Kidney capillary endothelial cell (primary cell): Measurements from ENCODE around the gene LCE1C.

Experiments
- DNase-seq: peaks from one replicate; pipeline ENCODE4 v3.0.0-alpha.2; 2018; ENCODE audit warnings: low spot score

Gene LCE1C, protein sequence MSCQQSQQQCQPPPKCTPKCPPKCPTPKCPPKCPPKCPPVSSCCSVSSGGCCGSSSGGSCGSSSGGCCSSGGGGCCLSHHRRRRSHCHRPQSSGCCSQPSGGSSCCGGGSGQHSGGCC

GRCh38 chr1:152806576-152806975 lies at the start of gene LCE1C:
Gene LCE1C (minus strand): TSS chr1:152806651. CDS start chr1:152805478, 1,173 bp downstream.
- DNase-seq: no peak

DNA sequence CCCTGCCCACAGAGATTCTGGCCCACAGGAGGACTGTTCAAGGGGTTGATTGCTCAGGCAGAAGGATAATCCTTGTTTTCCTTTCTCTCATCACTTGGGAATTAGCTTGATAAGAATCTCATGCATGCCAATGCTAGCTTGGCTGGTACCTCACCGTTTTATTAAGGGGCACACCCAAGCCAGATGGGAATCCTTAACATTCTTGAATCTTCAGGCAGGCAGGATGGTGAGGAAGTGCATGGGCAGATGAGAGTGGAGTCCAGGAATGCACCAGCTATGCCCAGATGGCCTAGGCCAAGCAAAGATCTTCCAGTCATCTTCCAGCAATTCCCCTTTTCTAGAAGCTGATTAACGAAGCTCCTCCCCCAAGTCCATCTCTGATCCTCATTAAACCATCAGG lies 49.2 kb upstream of the LCE1C start:
- no peak for DNase-seq

GRCh38 chr1:152842556-152842955 lies 36.1 kb upstream of the LCE1C start, which contains the start of gene LCE6A:
Gene LCE6A (plus strand): TSS chr1:152842856. CDS start chr1:152843521, 665 bp downstream.
- no peak for DNase-seq

- DNase-seq: no peak
Observed at GRCh38 chr1:152836870-152837269, 30.4 kb upstream of the LCE1C start.

- DNase-seq: no peak
Observed at GRCh38 chr1:152827173-152827572, 20.7 kb upstream of the LCE1C start, which contains the start of gene LCE1A. Gene LCE1A (plus strand): TSS chr1:152827473. CDS start chr1:152827473, 0 bp downstream.

- no peak for DNase-seq
Observed at GRCh38 chr1:152824964-152825363, 18.5 kb upstream of the LCE1C start.

GRCh38 chr1:152823294-152823693 lies 16.8 kb upstream of the LCE1C start:
- no peak for DNase-seq

DNA sequence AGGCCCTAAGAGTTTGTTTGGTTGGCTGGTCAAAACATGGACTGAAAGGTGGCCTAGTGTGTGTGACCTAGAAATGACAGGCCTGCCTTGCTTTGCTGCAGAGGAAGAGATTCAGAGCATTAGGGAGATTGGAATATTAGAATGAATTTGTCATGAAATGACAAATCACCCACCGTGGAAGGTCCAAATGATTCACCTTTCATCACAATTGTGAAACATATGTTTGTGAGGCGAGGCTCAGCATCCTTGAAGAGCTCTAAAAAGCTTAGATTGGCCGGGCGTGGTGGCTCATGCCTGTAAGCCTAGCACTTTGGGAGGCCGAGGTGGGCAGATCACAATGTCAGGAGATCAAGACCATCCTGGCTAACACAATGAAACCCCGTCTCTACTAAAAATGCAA lies 10.9 kb upstream of the LCE1C start:
- DNase-seq: no peak

- DNase-seq: no peak
Observed at GRCh38 chr1:152811671-152812070, 5.2 kb upstream of the LCE1C start, which contains the start of gene LCE1B. Gene LCE1B (plus strand): TSS chr1:152811971. CDS start chr1:152812447, 476 bp downstream.

DNA sequence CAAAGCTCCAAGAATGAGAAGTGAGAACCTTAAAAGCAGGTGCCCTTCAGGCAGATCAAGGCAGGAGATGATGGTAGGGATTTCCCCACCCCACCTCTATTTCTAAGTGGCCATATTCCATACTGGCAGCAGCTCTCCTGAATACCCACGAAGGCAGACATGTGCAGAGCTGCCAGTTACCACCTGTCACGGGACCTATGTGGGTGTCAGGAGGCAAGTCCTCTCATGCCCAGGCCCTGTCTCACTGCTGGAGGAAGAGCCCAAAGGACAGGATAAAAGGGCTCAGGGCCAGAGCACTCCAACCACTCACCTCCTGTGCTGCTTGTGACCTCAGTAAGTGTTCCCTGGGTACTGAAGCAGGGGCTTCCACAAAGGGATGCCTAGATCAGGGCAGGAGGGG lies 4.6 kb upstream of the LCE1C start:
- no peak for DNase-seq

DNA sequence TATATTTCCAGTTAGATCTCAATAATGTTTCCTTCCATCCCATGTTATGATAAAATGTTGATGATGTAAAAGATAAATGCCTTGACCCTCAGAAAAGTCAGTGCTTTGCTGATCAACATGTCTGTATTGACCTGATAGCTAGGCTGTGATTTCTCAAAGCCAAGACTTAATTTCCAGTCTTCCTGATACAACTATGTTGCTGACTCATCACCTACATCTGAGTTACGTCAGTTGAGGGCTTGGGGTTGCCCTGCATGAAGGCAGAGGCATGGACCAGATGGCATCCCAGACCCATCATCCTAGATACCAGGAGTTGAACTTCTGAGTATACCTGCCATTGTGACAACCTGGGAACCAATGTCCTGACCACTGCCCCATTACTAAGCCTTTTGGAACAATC lies 5.1 kb downstream of the LCE1C start:
- no peak for DNase-seq

DNA sequence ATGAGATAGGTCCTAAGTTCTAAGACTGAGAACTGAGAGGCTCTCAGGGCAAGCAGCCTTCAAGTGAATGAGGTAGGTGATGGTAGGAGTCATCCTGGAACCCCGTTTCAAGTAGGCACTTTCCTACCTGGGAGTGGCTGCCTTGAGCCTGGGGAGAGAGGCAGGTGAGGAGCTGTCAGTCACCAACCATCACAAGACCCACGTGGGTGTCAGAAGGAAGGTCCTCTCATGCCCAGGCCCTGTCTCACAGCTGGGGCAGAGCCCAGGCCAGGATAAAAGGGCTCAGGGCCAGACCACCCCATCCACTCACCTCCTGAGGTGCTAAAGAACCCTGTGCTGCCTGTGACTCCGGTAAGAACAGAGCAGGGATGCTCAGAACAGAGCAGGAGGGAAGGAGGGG lies 10.0 kb downstream of the LCE1C start, which contains the start of gene LCE1D:
LCE1D (plus strand) TSS at position 301 of the 400 bp plus-strand sequence. CDS start 1,074 bp downstream, outside the sequence.
- no peak for DNase-seq

DNA sequence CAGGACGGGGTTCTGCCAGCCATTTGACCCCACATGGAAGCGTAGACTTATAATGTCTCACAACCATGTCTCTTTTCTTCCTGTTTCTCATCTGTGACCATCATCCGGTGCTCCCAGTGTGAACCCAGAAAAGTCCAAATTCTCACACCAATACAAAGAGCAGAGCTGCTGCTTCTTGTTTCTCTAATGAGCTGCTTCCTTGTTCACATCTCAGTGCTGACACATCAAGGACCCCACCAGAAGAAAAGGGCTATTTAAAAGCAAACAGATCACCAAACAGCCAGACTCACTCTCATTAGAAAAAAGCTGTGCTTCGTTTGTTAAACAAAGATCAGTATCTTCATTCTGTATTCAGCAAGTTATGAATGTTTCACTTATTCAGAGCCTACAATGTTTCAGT lies 10.8 kb downstream of the LCE1C start:
- no peak for DNase-seq

DNA sequence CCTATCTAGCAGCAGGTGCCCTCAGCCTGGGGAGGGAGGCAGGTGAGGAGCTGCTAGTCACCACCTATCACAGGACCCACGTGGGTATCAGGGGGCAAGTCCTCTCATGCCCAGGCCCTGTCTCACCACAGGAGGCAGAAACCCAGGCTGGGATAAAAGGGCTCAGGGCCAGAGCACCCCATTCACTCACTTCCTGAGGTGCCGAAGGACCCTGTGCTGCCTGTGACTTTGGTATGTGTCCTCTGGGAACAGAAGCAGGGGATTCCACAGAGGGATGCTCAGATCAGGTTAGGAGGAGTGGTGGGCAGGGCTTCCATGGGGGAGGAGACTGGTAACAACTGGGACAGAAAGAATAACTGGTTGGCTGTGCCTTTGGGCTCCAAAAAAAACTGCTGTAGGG lies 20.4 kb downstream of the LCE1C start, which contains the start of gene LCE1E:
LCE1E (plus strand) TSS at position 181 of the 400 bp plus-strand sequence. CDS start 1,043 bp downstream, outside the sequence.
- no peak for DNase-seq

DNA sequence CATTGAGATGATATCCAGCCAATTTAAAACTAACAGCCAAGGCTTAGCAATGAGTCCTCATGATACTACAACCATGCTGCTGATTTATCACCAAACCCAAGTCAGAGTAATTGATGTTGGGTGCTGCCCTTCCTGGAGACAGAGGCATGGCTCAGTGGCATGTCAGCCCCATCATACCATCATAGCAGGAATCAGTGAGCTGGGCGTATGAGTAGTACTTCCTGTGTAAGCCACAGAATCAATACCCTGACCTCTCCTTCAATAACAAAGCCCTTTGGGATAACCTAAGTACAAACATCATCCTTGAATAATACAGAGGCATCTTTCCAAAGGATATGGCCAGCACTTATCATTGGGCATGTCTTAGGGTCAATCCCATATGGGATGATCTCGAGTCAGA lies 23.4 kb downstream of the LCE1C start:
- peak; percentile 8 for DNase-seq

DNA sequence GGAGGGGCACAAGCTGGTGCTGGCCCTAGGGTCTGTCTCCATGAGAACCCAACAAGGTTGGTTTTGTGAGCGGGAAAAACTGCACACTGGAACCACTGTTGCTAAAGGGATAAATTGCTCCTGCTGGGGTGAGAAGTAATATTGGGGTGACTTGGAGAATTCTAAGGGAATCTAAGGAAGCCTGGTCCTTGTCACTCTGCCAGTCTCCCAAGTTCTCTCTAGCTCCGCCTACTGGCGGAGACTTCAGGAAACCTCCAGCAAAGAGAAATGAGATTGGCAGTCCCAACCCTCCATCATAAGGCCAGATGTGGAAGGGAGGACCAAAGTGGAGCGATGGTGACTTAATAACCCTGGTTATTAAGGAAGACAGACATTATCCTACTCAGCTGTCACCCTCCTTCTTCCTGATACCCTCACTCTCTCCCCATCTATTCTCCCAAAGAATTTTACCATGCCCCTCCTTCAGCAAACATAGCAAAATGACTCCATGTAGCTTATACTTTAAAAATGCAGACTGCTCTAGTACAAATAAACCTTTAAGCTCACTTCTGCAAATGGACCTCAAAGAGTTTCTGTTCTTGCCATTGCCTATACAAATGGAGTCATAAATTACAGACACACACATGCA lies 28.8 kb downstream of the LCE1C start:
- DNase-seq: no peak

DNA sequence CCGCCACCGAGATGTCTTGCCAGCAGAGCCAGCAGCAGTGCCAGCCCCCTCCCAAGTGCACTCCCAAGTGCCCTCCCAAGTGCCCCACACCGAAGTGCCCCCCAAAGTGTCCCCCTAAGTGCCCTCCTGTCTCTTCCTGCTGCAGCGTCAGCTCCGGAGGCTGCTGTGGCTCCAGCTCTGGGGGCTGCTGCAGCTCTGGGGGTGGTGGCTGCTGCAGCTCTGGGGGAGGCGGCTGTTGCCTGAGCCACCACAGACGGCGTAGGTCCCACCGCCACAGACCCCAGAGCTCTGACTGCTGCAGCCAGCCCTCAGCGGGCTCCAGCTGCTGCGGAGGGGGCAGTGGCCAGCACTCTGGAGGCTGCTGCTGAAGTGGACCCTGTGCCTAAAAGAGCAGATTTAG lies 30.1 kb downstream of the LCE1C start:
- no peak for DNase-seq

DNA sequence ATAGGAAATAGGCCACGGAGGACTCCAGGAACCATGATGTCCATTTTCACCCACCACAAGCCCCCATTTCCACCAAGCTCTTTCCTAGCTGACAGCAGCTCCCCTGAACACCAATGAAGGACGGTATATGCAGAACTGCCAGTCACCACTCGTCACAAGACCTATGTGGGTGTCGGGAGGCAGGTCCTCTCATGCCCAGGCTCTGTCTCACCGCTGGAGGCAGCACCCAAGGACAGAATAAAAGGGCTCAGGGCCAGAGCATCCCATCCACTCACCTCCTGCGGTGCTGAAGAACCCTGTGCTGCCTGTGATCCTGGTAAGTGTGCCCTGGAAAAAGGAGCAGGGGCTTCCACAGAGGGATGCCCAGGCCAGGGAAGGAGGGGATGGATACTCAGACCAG lies 31.6 kb downstream of the LCE1C start, which contains the start of gene LCE1F:
LCE1F (plus strand) TSS at position 266 of the 400 bp plus-strand sequence. CDS start 1,232 bp downstream, outside the sequence.
- no peak for DNase-seq

DNA sequence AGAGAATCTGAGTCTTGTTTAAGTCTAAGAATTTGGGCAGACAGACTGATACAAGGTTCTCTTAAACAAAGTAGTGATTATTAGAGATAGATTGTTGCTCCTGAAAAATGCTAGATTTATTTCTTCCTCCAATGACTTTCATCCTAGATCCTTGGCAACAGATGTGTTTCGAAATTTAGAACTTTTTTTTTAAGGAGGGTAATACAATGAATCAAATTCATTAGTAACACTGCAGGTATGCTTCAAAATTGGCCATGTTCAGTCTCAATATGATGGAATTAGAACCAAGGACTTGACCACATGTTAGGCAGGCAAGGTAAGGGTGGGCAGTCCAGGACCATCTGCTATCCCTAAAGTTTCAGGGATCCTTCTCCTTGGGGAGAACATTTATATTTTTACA lies 36.0 kb downstream of the LCE1C start:
- no peak for DNase-seq

- DNase-seq: no peak
Observed at GRCh38 chr1:152768847-152769533, 37.5 kb downstream of the LCE1C start.

DNA sequence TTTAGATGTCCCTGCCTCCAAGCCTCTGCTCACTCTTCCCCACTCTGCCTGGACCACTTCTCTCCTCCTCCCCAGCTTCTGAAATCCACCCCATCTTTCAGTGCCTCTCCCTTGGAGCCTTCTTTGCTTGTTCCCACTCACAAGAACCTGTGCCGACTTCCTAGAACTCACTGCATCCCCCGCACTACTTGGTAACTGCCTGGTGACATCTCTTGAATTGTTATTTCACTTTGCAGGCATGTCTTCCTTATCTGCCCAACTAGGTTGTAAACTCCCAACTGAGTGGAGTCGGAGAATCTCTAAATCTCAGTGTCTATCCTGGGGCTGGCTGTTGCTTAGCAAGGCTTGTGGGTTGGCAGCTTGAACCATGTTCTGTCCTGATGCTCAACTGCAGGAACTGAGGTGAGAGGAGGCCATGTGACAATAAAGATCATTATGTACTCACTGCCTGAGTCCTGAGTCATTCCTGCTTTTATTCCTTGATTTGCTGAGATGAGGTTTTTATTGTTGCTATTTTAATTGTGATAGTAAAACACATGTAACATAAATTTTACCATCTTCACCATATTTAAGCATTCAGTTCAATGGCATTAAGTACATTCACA lies 44.7 kb downstream of the LCE1C start:
- DNase-seq: no peak

DNA sequence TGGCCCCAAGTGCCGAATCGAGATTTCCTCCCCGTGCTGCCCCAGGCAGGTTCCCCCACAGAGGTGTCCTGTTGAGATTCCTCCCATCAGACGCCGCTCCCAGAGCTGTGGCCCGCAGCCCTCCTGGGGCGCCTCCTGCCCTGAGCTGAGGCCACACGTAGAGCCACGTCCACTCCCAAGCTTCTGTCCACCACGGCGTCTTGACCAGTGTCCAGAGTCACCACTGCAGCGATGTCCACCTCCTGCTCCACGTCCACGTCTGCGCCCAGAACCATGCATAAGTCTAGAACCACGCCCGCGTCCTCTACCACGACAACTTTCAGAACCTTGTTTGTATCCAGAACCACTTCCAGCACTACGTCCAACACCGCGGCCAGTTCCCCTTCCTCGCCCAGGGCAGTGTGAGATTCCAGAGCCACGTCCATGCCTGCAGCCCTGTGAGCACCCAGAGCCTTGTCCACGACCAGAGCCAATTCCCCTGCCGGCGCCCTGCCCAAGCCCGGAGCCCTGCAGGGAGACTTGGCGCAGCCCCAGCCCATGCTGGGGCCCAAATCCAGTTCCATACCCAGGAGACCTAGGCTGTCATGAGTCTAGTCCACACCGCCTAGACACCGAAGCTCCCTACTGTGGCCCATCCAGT lies 45.8 kb downstream of the LCE1C start:
- DNase-seq: no peak
